ENCODE results near the gene HHLA2. TPM values are rescaled to one million over a fixed set of nuclear protein-coding genes. Genes with fewer than 3 reads are reported as not detected.
"Not testable (repeated sequence)": the region's sequence is repeated elsewhere in the genome, so short reads cannot be mapped to it uniquely, and the experiment has no call there.

The HHLA2 gene
- total RNA-seq, 1 donor from 2014 or later, result not detected

DNA sequence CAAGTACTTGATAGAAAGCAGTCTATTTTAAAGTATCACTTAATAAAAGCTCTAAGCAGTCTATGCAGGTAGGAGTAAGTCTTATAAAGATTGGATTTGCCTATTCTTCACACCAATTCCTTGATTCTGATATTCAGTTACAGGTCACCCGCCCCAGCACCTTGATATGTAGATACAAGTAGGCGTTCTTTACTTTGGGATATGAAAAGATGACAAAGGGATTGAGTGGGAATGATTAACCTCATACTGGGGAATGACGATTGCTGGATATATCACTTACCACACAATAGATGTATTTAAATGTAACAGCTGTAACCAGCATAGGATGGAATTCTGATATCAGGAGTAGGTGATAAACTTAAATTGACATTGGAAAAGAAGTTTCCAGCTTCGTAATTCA, 47.1 kb downstream of the HHLA2 start:
- DNase-seq, result no peak

DNA sequence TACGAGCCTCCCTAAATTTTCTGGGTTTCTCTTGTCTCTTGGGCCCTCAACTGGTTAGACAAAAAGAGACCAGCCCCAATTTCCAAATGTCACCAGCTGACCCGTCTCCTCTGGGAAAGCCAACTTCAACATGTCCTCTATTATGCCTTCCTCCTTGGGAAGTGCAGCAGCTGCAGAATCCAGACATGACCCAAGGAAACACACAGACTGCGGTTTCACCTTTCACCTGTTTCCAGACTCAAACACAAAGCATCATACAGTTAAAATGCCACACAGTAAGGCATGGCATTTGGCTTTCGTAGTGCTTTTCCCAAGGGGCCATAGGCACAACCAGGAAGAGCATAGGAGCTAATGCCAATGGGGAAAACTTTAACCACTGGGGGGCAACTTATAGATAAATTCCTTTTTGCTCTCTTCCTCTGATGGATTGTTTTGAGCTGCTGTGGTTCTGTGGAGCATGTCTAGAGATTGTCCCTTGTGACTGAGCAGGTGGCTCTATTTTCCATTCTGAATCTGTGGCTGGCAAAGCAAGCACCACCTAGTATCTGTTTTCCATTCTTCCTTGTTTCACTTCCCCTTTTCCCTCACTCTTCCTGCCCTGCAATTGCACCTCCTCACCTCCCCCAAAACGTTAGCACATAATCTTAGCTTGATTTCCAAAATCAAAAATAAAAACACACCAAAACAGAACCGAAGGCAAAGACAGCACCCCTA, 49.3 kb downstream of the HHLA2 start:
- DNase-seq, result no peak

- DNase-seq, result no peak
Measured at GRCh38 chr3:108346301-108347227, 50.2 kb downstream of the HHLA2 start.

DNA sequence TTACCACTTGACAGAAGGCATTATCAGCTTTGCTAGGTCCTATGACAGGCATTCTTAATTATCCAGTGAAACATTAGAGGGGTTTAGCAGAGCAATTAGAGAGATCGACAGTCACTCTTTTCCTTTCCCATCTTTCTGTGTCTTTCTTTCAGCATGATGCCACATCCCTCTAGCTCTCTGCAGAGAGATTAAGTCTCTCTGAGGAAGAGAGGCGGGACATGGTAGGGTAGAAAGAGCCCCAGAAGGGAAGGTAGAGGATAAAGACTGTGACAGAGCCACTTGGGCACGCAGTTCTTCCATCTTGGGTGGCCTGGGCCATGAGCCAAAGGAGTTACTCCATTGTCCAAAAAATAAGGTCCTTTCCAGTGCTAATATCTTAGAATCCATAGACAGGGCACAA, 55.8 kb downstream of the HHLA2 start:
- DNase-seq, result no peak

GRCh38 chr3:108354562-108354961, 58.2 kb downstream of the HHLA2 start:
- DNase-seq, result no peak

- no peak for DNase-seq
Measured at GRCh38 chr3:108357042-108357441, 60.7 kb downstream of the HHLA2 start.

GRCh38 chr3:108359011-108359410, 62.7 kb downstream of the HHLA2 start:
- DNase-seq, result no peak

DNA sequence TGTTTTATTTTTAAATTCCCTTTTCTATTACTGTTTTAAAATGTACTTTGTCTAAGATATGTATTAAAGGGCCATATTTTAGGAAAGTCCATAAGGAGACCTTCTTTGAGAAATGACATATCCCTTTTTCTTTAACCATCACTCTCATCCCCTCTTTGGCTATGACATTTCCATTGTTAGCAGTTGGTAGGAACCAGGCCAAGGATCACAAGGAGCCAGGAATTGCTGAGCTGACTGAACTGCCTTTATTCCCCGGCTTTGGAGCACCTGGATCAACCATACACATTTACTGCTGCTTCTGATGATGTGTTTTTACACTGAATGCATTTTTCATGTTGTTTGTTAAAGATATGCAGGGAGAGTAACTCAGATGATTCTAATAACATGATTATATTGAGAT, 79.7 kb downstream of the HHLA2 start:
- DNase-seq, result no peak

DNA sequence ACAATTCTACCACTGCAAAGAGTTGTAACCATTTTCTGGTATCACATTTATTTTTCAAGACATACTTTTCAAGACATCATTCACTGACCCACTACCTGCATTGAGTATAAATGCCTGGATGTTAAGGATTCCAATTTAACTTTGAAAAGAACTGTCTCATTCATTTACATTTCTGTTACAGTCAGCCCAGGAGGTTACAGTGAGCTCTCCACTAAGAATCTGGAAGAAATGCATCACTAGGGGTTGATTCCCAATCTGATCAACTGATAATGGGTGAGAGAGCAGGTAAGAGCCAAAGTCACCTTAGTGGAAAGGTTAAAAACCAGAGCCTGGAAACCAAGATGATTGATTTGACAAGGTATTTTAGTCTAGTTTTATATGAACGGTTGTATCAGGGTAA, 81.0 kb downstream of the HHLA2 start:
- no peak for DNase-seq

- DNase-seq, result no peak
Measured at GRCh38 chr3:108378153-108378951, 82.0 kb downstream of the HHLA2 start.

DNA sequence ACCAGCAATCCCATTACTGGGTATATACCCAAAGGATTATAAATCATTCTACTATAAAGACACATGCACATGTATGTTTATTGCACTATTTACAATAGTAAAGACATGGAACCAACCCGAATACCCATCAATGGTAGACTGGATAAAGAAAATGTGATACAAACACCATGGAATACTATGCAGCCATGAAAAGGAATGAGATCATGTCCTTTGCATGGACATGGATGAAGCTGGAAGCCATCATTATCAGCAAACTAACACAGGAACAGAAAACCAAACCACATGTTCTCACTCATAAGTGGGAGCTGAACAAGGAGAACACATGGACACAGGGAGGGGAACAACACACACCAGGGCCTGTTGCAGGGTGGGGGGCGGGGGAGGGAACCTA, 82.6 kb downstream of the HHLA2 start:
- not testable (repeated sequence) for DNase-seq

DNA sequence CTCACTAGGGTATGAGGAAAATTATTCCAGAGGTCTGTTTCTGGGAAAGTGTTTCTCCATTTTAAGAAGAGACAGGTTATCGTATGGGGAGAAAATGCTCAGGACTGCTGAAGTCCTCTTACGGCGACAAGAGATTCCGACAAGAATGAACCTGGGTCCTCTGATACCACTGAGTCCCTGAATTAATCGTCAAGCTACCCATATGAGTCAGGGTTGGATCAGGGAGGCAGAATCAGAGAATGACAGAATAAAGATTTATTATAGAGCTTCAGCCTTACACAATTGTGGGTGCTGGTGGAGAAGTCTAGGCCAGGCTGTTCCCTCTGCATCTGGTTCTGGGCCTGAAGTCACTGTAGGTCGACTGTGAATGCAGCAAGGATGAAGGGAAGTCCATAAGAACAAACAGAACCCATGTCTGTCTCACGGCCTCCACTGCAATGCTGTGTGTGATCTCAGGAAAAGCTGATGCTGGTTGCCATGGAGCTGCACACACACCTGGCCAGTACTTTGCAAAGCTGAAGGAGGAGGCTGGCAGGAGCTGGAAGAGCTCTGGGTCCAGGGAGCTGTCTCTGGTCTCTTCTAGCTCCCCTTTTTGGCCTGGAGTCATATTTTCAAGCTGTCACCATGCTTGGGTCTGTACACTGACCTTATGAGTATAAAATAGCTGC, 83.9 kb downstream of the HHLA2 start:
- peak; percentile 17 for DNase-seq

GRCh38 chr3:108381529-108382140, 85.3 kb downstream of the HHLA2 start:
- DNase-seq, result no peak

DNA sequence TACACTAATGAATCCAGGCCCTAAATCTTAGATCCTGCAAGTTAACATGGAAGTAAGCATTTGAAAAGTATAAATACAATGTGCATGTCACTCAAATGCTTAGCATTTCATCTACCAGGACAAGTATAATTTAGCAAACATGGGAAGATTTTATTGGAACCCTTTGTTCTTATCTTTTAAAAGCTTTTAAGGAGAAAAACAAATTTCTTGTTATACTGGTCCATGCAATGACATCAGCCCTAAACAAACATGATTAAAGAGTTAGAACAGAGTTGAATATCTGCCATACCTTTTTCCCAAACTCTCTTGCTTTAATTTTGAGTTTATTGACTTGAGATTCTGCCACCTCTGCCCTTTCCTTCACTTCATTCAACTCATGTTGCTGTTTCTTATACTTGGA, 87.0 kb downstream of the HHLA2 start:
- no peak for DNase-seq

DNA sequence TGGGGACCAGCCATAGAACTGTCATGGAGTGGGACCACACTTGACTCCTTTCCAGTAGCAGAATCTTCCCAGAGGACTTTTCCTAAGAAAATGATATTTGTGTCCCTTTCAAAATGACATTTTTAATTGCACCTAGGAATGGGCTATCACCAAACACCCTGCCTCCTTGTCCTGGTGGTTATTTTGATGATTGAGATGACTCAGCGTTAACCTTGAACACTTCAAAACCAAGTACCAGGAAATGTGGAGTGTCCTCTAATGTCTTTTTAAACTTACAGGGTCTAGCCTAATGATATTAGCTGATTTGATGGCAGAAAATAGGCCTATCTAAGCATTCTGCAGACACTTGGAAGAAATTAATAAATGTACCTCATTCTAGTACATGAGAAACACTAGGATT, 90.7 kb downstream of the HHLA2 start:
- no peak for DNase-seq

GRCh38 chr3:108388136-108389132, 92.1 kb downstream of the HHLA2 start:
- peak; percentile 56 for DNase-seq

DNA sequence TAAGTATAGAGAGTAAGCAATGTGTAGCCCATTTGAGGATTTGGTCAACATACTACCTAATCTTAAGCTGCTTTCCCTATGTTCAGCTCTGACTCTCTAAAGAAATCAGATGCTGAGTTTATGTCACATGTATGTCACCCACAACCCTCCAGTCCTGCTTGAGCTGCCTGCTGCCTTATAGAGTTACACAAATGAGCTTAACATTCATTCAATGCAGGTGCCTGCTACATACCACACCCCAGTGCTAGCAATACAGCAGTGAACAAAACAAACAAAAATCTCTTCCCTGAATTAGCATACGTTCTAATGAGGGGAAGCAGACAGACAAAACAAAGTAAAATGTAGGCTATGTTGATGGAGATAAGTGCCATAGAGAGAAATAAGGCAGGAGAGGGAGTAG, 93.0 kb downstream of the HHLA2 start:
- DNase-seq, result no peak

GRCh38 chr3:108391917-108392593, 95.7 kb downstream of the HHLA2 start:
- no peak for DNase-seq

DNA sequence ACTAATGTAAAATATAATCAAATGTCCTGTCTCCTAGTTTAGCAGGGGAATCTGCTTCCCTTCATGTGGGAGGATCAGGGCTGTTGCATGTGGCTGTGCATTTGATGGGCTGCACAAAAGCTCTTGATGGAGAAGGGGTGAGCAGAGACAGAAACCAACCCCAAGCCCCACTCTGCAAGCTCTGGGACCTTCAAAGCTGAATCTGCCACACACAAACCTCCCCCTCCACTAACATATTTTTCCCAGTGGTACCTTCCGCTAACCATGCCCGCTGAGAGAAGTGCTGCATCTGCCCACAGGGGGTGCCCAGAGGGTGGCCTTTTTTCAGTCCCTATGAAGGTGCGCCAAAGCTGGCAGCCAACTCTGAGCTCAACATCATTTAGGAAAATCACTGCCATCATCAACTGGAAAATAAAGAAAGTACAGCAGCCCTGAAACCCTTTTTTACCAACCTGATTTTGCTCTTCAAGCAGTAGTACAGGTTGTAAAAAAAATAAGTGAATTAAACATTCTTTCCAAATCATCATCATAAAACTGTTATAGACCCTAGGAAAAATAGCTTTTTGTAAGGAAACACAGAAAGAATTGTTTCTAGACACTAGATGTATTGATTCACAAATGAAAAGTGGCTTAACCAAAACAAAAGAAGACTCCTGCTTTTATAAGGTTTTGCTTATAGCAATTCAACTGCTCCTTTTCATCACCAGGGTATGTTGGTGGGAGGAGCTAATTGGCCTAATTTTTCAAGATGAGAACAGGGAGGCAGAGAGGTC, 97.0 kb downstream of the HHLA2 start:
- no peak for DNase-seq

Measured in occipital lobe (tissue), 2 donors.